ENCODE measurements around the gene TRIM38.

The TRIM38 gene

DNA sequence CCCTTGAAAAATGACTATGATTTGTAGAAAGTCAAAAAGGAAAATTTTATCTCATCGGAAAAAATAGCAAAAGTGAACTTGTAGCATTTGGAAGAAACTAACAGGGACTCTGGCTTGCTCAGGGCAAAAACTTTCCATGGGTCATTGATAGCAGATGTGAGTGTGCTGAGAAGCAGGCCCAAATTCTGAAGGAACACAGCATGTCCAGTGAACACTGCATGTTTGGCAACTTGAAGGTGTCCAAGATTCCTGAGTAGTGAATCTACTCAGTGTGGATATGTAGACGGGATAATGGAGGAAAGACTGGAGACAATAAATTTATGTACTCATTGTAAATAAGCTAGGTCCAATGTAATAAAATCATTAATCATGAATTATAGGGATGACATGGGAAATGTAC, 40.3 kb upstream of the TRIM38 start:
- TF ChIP-seq, protein P1, sequence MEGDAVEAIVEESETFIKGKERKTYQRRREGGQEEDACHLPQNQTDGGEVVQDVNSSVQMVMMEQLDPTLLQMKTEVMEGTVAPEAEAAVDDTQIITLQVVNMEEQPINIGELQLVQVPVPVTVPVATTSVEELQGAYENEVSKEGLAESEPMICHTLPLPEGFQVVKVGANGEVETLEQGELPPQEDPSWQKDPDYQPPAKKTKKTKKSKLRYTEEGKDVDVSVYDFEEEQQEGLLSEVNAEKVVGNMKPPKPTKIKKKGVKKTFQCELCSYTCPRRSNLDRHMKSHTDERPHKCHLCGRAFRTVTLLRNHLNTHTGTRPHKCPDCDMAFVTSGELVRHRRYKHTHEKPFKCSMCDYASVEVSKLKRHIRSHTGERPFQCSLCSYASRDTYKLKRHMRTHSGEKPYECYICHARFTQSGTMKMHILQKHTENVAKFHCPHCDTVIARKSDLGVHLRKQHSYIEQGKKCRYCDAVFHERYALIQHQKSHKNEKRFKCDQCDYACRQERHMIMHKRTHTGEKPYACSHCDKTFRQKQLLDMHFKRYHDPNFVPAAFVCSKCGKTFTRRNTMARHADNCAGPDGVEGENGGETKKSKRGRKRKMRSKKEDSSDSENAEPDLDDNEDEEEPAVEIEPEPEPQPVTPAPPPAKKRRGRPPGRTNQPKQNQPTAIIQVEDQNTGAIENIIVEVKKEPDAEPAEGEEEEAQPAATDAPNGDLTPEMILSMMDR (IDR thresholded peaks at IDR 0.05), result no peak

- TF ChIP-seq, protein P1 (IDR thresholded peaks at IDR 0.05), result no peak
Measured at GRCh38 chr6:25925876-25926275, 36.7 kb upstream of the TRIM38 start.

DNA sequence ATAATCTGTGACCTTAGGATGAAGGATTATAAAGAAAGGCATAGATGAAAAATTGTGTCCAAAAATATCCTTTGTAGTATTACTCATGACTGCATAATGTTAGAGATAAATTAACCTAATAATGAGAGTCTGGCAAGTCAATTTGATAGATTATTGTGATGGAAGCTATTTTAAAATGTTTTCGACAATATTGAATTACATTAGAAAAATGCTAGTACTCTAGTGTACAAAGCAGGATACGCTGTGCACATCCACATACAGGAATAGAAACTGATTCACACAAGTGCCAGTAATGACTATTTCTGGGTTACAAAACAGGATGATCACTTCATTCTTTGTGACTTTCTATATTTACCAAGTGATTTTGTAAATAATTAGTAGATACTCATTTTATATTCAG, 35.4 kb upstream of the TRIM38 start:
- TF ChIP-seq, protein P1 (IDR thresholded peaks at IDR 0.05), result no peak

DNA sequence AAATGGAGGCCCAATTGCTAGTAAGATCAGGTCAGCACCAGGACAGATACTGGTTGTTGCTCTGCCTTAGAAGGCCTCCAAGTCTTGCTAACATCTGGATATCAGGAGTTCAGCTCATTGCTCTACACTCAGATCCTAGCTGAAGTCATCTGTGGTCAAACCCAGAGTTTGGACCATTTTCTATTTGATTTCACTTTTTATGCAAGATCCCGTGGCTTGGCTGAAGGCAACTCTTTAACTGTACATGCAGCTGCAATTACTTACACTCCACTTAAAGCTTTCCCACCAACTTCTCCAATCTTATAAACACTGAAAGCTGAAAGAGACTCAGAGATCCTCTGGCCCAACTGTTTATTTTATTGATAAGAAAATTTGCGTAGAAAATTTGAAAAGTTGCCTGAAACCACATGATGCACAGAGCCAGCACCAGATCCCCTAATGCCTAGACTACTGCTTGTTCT, 34.8 kb upstream of the TRIM38 start:
- TF ChIP-seq, protein P1 (IDR thresholded peaks at IDR 0.05), result no peak

GRCh38 chr6:25928562-25929324, 33.9 kb upstream of the TRIM38 start:
- TF ChIP-seq, protein P1 (IDR thresholded peaks at IDR 0.05), result no peak

- TF ChIP-seq, protein P1 (IDR thresholded peaks at IDR 0.05), result no peak
Measured at GRCh38 chr6:25930532-25931410, 31.8 kb upstream of the TRIM38 start, which contains the start of gene SLC17A2. Gene SLC17A2, minus strand, starts transcription at chr6:25930691. Its CDS starts 4,895 bp downstream, at chr6:25925796.

DNA sequence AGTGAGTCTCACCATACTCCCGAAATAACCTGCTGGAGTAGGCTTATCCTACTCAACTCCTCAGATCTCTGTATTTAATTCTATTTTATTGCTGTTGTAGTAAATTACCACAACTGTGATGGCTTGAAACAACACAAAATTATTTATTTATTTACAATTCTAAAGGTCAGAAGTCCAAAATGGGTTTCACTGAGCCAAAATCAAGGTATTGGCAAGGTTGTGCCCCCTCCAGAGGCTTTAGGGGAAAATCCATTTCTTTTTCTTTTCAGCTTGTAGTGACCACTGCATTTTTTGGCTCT, 31.2 kb upstream of the TRIM38 start:
- TF ChIP-seq, protein P1 (IDR thresholded peaks at IDR 0.05), result no peak
